ENCODE measurements around the gene IGFBPL1.

- TF ChIP-seq, protein P1, sequence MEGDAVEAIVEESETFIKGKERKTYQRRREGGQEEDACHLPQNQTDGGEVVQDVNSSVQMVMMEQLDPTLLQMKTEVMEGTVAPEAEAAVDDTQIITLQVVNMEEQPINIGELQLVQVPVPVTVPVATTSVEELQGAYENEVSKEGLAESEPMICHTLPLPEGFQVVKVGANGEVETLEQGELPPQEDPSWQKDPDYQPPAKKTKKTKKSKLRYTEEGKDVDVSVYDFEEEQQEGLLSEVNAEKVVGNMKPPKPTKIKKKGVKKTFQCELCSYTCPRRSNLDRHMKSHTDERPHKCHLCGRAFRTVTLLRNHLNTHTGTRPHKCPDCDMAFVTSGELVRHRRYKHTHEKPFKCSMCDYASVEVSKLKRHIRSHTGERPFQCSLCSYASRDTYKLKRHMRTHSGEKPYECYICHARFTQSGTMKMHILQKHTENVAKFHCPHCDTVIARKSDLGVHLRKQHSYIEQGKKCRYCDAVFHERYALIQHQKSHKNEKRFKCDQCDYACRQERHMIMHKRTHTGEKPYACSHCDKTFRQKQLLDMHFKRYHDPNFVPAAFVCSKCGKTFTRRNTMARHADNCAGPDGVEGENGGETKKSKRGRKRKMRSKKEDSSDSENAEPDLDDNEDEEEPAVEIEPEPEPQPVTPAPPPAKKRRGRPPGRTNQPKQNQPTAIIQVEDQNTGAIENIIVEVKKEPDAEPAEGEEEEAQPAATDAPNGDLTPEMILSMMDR (IDR thresholded peaks at IDR 0.05; ENCODE audit: low read depth, low read length, poor library complexity, severe bottlenecking): no peak
- TF ChIP-seq EZH2phosphoT487 (IDR thresholded peaks at IDR 0.05; ENCODE audit: borderline replicate concordance, low read length): no peak
These were observed 32.8 kb downstream of the IGFBPL1 start for GRCh38 chr9:38391278-38392118.
